Measurements from ENCODE around the gene ZNF835. TPM values are rescaled to one million over a fixed set of nuclear protein-coding genes. Genes with fewer than 3 reads are reported as not detected.

The ZNF835 gene
- total RNA-seq: 1 to 10 TPM; 4.1 to 4.7 TPM
- 1.3 TPM for polyA plus RNA-seq

DNA sequence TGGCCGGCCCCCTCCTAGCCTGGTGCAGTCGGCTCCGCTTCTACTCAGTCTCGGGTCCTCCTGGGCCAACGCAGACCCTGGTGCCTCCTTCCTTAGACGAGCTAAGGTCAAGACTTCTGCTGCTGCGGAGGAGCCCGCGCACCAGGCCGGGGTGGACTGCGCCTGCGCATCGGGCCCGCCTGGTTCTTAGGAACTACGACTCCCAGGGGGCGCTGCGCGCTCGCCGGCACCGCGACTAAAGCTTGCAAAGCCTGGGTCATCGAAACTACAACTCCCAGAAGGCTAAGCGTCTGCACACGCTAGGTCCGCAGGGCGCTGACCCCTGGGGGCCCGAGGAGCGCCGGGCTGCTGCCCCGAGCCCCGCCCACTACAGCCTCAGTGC lies at the start of gene ZNF835:
Gene ZNF835, minus strand, starts transcription at position 145 of the 382 bp plus-strand sequence. CDS start 6,559 bp downstream, outside the sequence.
- H3K27ac ChIP-seq (ENCODE audit: low read depth, low read length): no peak within 1 kb of the TSS
- peak; percentile 44 to 87 (median 68) for DNase-seq
- peaks cover 0 to 29% (median 29%) of the 10 kb centered on the region in 5 donors for H3K9me3 Mint-ChIP-seq
- CTCF ChIA-PET: no interaction called here
- H3K4me3 Mint-ChIP-seq: peak within 1 kb of the TSS; percentile 10 to 89 (median 86)
- POLR2A ChIA-PET: no interaction called here
- no peaks in the 10 kb centered on the region for H3K36me3 ChIP-seq (ENCODE audit: insufficient read depth, low read length)
- H3K27ac Mint-ChIP-seq: peak within 1 kb of the TSS in 5 of 8 donors; percentile 65 to 87 (median 71)
- peaks cover 0 to 5% (median 3%) of the 10 kb centered on the region in 3 donors for H3K36me3 Mint-ChIP-seq
- H3K27me3 Mint-ChIP-seq: peaks cover 4 to 8% of the 10 kb centered on the region in 2 donors
- H3K27me3 ChIP-seq (ENCODE audit: insufficient read depth, low read length, poor library complexity, severe bottlenecking): no peaks in the 10 kb centered on the region
- H3K4me1 ChIP-seq (ENCODE audit: insufficient read depth, low read length): peaks cover 5% of the 10 kb centered on the region
- peaks cover 5% of the 10 kb centered on the region for H3K9me3 ChIP-seq (ENCODE audit: low read length)
- H3K4me1 Mint-ChIP-seq: peaks cover 7 to 21% (median 8%) of the 10 kb centered on the region in 3 donors
- H3K4me3 ChIP-seq (ENCODE audit: low read length): peak within 1 kb of the TSS; percentile 40

DNA sequence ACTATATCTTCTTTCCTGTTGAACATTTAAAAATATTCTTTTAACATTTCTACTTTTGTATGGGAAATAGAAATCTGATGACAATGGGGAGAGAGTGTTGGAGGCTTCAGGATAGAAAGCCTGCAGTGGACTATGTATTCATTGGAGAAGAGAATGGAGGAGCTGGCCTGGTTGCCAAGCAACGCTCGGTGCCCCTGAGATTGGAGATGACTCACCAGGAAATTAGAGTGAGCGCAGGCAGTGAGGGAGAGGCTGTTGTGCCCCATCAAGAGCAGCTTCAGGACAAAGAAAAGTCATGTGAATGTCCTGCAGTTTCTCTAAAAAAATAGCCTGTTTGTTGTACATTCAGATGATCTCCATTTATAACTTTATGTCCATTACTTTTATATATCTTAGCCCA lies 48.7 kb upstream of the ZNF835 start:
- H3K36me3 ChIP-seq (ENCODE audit: insufficient read depth, low read length): no peaks in the 10 kb centered on the region
- no peak overlapping the region for H3K27ac ChIP-seq (ENCODE audit: low read depth, low read length)
- H3K27me3 ChIP-seq (ENCODE audit: insufficient read depth, low read length, poor library complexity, severe bottlenecking): no peaks in the 10 kb centered on the region
- POLR2A ChIA-PET: no interaction called here
- peaks cover 0 to 17% (median 0%) of the 10 kb centered on the region in 3 donors for H3K36me3 Mint-ChIP-seq
- CTCF ChIA-PET: no interaction called here
- DNase-seq: no peak
- peaks cover 0 to 1% of the 10 kb centered on the region in 2 donors for H3K27me3 Mint-ChIP-seq
- H3K4me3 ChIP-seq (ENCODE audit: low read length): no peak overlapping the region
- no peaks in the 10 kb centered on the region for H3K4me1 ChIP-seq (ENCODE audit: insufficient read depth, low read length)
- no peak overlapping the region for H3K4me3 Mint-ChIP-seq
- H3K27ac Mint-ChIP-seq: no peak overlapping the region
- H3K4me1 Mint-ChIP-seq: no peaks in the 10 kb centered on the region
- peaks cover 24 to 61% (median 50%) of the 10 kb centered on the region in 5 donors for H3K9me3 Mint-ChIP-seq
- H3K9me3 ChIP-seq (ENCODE audit: low read length): no peaks in the 10 kb centered on the region

DNA sequence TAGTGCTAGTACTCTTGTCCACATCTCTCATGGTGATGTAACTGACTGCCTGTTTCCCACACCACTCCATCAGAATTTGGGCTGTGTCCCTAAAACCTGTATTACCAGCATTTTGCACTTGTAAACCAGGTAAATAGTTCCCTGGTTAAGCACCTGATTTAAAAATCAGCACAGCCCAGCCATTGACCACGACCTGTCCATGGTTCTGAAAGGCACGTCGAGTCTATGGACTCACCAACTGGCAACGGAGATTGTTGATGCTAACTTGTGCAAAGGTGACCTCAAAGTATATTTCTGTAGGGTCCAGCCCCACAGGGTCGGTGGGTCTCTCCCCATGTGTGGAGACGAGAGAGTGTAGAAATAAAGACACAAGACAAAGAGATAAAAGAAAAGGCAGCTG lies 46.7 kb upstream of the ZNF835 start:
- ChIA-PET POLR2A (no interaction called here), CTCF (no interaction called here)
- H3K4me3 Mint-ChIP-seq: no peak overlapping the region
- H3K36me3 Mint-ChIP-seq: peaks cover 0 to 8% (median 0%) of the 10 kb centered on the region in 3 donors
- Histone ChIP-seq H3K4me3 (ENCODE audit: low read length) (no peak overlapping the region), H3K36me3 (ENCODE audit: insufficient read depth, low read length) (no peaks in the 10 kb centered on the region), H3K27me3 (ENCODE audit: insufficient read depth, low read length, poor library complexity, severe bottlenecking) (no peaks in the 10 kb centered on the region), H3K27ac (ENCODE audit: low read depth, low read length) (no peak overlapping the region), H3K9me3 (ENCODE audit: low read length) (no peaks in the 10 kb centered on the region), H3K4me1 (ENCODE audit: insufficient read depth, low read length) (no peaks in the 10 kb centered on the region)
- H3K27me3 Mint-ChIP-seq: peaks cover 0 to 1% of the 10 kb centered on the region in 2 donors
- H3K4me1 Mint-ChIP-seq: no peaks in the 10 kb centered on the region
- no peak overlapping the region for H3K27ac Mint-ChIP-seq
- no peak for DNase-seq
- peaks cover 24 to 48% (median 45%) of the 10 kb centered on the region in 5 donors for H3K9me3 Mint-ChIP-seq

DNA sequence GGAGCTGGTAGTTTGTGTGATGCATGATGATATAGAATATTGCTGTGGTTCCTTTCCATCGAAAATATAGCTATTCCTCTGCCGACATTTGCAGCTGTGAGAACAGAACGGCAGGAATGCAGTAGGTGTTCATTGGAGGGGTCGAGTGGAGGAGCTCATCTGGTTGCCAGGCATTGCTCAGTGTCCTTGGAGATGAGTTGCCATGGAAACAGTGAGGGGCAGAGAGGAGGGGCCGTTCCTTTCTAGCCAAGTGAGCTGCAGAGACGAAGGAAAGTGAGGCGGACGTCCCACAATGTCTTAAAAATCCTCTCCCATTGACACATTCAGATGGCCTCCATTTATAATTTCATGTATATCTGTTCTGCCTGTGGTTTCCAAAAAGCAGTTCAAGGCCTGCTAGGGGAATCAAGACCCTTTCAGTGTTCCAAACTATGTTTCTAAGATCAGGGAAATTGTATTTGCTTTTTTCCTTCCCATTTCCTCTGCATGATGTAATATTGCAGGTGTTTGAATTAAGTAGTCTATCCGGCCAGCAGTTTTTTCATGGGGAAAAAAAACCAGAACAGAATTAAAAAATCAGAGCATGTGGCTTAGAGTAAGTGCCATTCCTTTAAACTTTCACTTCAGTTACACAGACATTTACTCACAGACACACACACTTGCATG lies 41.2 kb upstream of the ZNF835 start:
- Mint-ChIP-seq H3K27ac (no peak overlapping the region), H3K36me3 (peaks cover 1 to 19% (median 4%) of the 10 kb centered on the region in 3 donors), H3K4me3 (no peak overlapping the region), H3K4me1 (no peaks in the 10 kb centered on the region), H3K27me3 (no peaks in the 10 kb centered on the region), H3K9me3 (peaks cover 20 to 50% (median 43%) of the 10 kb centered on the region in 5 donors)
- ChIA-PET POLR2A (no interaction called here), CTCF (no interaction called here)
- DNase-seq: no peak
- Histone ChIP-seq H3K27me3 (ENCODE audit: insufficient read depth, low read length, poor library complexity, severe bottlenecking) (no peaks in the 10 kb centered on the region), H3K4me3 (ENCODE audit: low read length) (no peak overlapping the region), H3K4me1 (ENCODE audit: insufficient read depth, low read length) (no peaks in the 10 kb centered on the region), H3K9me3 (ENCODE audit: low read length) (peaks cover 4% of the 10 kb centered on the region), H3K36me3 (ENCODE audit: insufficient read depth, low read length) (no peaks in the 10 kb centered on the region), H3K27ac (ENCODE audit: low read depth, low read length) (no peak overlapping the region)

DNA sequence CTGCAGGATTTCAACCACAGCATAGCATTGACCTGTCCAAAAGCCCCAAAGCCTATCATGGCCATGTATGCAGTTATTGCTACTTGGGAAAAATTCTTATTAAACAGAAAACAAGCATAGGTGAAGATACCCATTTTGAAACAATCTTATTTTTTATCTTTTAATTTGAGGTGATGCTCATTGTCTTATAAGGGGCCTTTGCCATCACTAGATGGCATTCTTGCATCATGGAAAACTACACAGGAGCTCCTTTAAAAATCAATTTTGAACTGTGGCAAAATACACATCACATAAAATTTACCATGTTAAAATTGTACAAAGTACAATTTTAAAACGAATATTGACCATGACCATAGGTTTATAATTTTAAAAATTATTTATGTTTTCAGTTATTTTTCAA lies 38.9 kb upstream of the ZNF835 start:
- DNase-seq: no peak
- ChIA-PET CTCF (no interaction called here), POLR2A (no interaction called here)
- Histone ChIP-seq H3K4me1 (ENCODE audit: insufficient read depth, low read length) (no peaks in the 10 kb centered on the region), H3K36me3 (ENCODE audit: insufficient read depth, low read length) (no peaks in the 10 kb centered on the region), H3K4me3 (ENCODE audit: low read length) (no peak overlapping the region), H3K27me3 (ENCODE audit: insufficient read depth, low read length, poor library complexity, severe bottlenecking) (no peaks in the 10 kb centered on the region), H3K9me3 (ENCODE audit: low read length) (peaks cover 4% of the 10 kb centered on the region), H3K27ac (ENCODE audit: low read depth, low read length) (no peak overlapping the region)
- Mint-ChIP-seq H3K27me3 (peaks cover 0 to 1% of the 10 kb centered on the region in 2 donors), H3K27ac (no peak overlapping the region), H3K4me1 (no peaks in the 10 kb centered on the region), H3K9me3 (peaks cover 16 to 50% (median 37%) of the 10 kb centered on the region in 5 donors), H3K36me3 (peaks cover 1 to 15% (median 6%) of the 10 kb centered on the region in 3 donors), H3K4me3 (no peak overlapping the region)

DNA sequence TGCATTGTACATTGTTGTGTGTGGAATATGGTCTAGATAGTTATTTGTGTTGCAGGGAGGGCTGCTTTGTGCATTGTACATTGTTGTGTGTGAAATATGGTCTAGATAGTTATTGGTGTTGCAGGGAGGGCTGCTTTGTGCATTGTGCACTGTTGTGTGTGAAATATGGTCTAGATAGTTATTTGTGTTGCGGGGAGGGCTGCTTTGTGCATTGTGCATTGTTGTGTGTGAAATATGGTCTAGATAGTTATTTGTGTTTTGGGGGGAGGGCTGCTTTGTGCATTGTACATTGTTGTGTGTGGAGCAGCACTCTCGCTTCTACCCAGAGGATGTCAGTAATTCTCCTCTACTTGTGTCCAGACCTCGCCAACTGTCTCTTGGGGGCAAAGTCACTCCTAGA lies 36.3 kb upstream of the ZNF835 start:
- H3K9me3 Mint-ChIP-seq: peaks cover 27 to 57% (median 43%) of the 10 kb centered on the region in 5 donors
- POLR2A ChIA-PET: no interaction called here

DNA sequence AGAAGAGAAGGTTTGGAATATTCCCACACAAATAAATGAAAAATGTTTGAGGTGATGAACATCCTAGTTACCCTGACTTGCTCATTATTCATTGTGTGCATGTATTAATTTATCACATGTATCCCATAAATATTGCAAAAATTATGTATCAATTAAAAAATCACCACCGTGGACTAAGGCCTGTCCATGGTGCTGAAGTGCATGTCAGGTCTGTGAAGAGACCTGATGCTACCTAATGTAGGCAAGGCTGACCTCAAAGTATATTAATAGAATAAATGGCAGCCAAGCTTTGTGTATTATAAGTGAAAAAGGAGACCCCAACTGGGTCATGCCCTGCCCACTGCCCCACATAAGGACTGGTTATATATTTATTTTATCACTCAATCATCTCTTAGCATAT lies 34.4 kb upstream of the ZNF835 start:
- no peak overlapping the region for H3K27ac ChIP-seq (ENCODE audit: low read depth, low read length)
- DNase-seq: no peak
- H3K4me1 Mint-ChIP-seq: no peaks in the 10 kb centered on the region
- H3K9me3 Mint-ChIP-seq: peaks cover 23 to 58% (median 40%) of the 10 kb centered on the region in 5 donors
- H3K4me3 Mint-ChIP-seq: no peak overlapping the region
- ChIA-PET CTCF (no interaction called here), POLR2A (no interaction called here)
- H3K4me1 ChIP-seq (ENCODE audit: insufficient read depth, low read length): no peaks in the 10 kb centered on the region
- no peaks in the 10 kb centered on the region for H3K9me3 ChIP-seq (ENCODE audit: low read length)
- peaks cover under 1 to 9% (median 2%) of the 10 kb centered on the region in 3 donors for H3K36me3 Mint-ChIP-seq
- H3K36me3 ChIP-seq (ENCODE audit: insufficient read depth, low read length): no peaks in the 10 kb centered on the region
- H3K27me3 Mint-ChIP-seq: peaks cover 0 to 1% of the 10 kb centered on the region in 2 donors
- no peaks in the 10 kb centered on the region for H3K27me3 ChIP-seq (ENCODE audit: insufficient read depth, low read length, poor library complexity, severe bottlenecking)
- H3K27ac Mint-ChIP-seq: no peak overlapping the region
- H3K4me3 ChIP-seq (ENCODE audit: low read length): no peak overlapping the region

More for the DNA sequence above, 36.3 kb upstream of the ZNF835 start:
- H3K4me1 ChIP-seq (ENCODE audit: insufficient read depth, low read length): no peaks in the 10 kb centered on the region
- H3K27me3 ChIP-seq (ENCODE audit: insufficient read depth, low read length, poor library complexity, severe bottlenecking): no peaks in the 10 kb centered on the region
- no peak for DNase-seq
- H3K36me3 Mint-ChIP-seq: peaks cover under 1 to 16% (median 6%) of the 10 kb centered on the region in 3 donors
- peaks cover 4% of the 10 kb centered on the region for H3K9me3 ChIP-seq (ENCODE audit: low read length)
- H3K27me3 Mint-ChIP-seq: peaks cover 0 to 1% of the 10 kb centered on the region in 2 donors
- no peaks in the 10 kb centered on the region for H3K4me1 Mint-ChIP-seq
- H3K27ac ChIP-seq (ENCODE audit: low read depth, low read length): no peak overlapping the region
- no peak overlapping the region for H3K27ac Mint-ChIP-seq
- CTCF ChIA-PET: no interaction called here
- no peak overlapping the region for H3K4me3 ChIP-seq (ENCODE audit: low read length)
- H3K4me3 Mint-ChIP-seq: no peak overlapping the region
- H3K36me3 ChIP-seq (ENCODE audit: insufficient read depth, low read length): no peaks in the 10 kb centered on the region

DNA sequence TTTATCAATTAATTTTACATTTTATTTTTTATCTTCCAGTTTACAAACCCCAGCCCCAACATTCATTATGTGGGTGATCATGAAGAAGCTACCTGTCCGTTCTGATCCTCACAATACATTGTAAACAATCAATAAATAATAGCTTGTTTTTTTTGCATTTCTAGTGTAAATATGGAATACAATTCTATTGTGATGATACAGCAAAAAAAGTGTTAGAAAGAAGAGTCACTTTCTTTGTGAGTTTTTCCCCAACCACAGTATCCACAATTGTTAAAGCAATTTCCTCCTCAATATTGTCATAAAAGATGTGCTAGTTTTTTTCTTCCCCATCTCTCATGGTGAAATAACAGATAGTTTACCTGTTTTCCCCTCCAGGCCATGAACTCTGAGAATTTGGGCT lies 30.3 kb upstream of the ZNF835 start:
- Mint-ChIP-seq H3K9me3 (peaks cover 24 to 66% (median 46%) of the 10 kb centered on the region in 5 donors), H3K27ac (no peak overlapping the region), H3K27me3 (no peaks in the 10 kb centered on the region), H3K36me3 (peaks cover 2 to 11% (median 2%) of the 10 kb centered on the region in 3 donors), H3K4me1 (no peaks in the 10 kb centered on the region), H3K4me3 (no peak overlapping the region)
- no peaks in the 10 kb centered on the region for H3K27me3 ChIP-seq (ENCODE audit: insufficient read depth, low read length, poor library complexity, severe bottlenecking)
- H3K4me1 ChIP-seq (ENCODE audit: insufficient read depth, low read length): no peaks in the 10 kb centered on the region
- POLR2A ChIA-PET: no interaction called here
- no peak for DNase-seq
- CTCF ChIA-PET: no interaction called here
- peaks cover 3% of the 10 kb centered on the region for H3K9me3 ChIP-seq (ENCODE audit: low read length)
- no peak overlapping the region for H3K27ac ChIP-seq (ENCODE audit: low read depth, low read length)
- H3K36me3 ChIP-seq (ENCODE audit: insufficient read depth, low read length): no peaks in the 10 kb centered on the region
- H3K4me3 ChIP-seq (ENCODE audit: low read length): no peak overlapping the region

Measured in CD8-positive, alpha-beta memory T cell (primary cell).